HCT116 (cell line): ENCODE measurements around the gene MRS2. TPM values are rescaled to one million over a fixed set of nuclear protein-coding genes. Genes with fewer than 3 reads are reported as not detected.

Experiments
- ATAC-seq: fragments of 200-7000 bp; cut with Tn5 transposase; 2 replicates; pipeline ENCODE4 v1.9.1; 2020; ENCODE audit warnings: mild to moderate bottlenecking, moderate library complexity
- BruUV-seq: library from RNA; stranded (reverse); fragments of 400-500 nt; replicated peaks from 2 replicates; lab custom pipeline; 2021; lab: Mats Ljungman, UMichigan
- CTCF ChIA-PET: fragments of 300-600 bp; sonication (Branson Sonifier 250); formaldehyde crosslinking; loops from one replicate; lab custom pipeline; 2021; ENCODE audit warnings: antibody characterized with exemption; lab: Charles Lee
- POLR2A ChIA-PET: fragments of 300-600, 350-600 bp; sonication (Branson Sonifier 250); formaldehyde crosslinking; loops from one replicate; lab custom pipeline; 2021; ENCODE audit warnings: antibody characterized with exemption; lab: Charles Lee
- RAD21 ChIA-PET, 2 experiments: fragments of 300-600 bp; sonication (Branson Sonifier 250); formaldehyde crosslinking; loops; one replicate each; lab custom pipeline; 2023; ENCODE audit warnings: low total read pairs in 2 of 2; ENCODE audit not compliant: uncharacterized antibody in 2 of 2, unreplicated experiment in 2 of 2, low non-redundant PET in 1 of 2; lab: Charles Lee
- DNase-seq: peaks from one replicate; pipeline ENCODE4 v3.0.0-alpha.2; 2010; ENCODE audit warnings: low read depth, low spot score
- H2AFZ ChIP-seq: fragments of 200-600 bp; shearing (Covaris generic), sonication (generic); 2 replicates; pipeline ENCODE4 v1.6.1; 2017; ENCODE audit warnings: low read depth, mixed run types, mixed read lengths, antibody characterized with exemption, low read length; ENCODE audit not compliant: poor library complexity, severe bottlenecking
- H3K27ac ChIP-seq: 2 replicates; pipeline ENCODE4 v1.5.1; 2012; ENCODE audit warnings: low read depth, low read length
- H3K27me3 ChIP-seq: fragments of 200-600 bp; sonication (generic); 2 replicates; pipeline ENCODE4 v1.6.1; 2016; ENCODE audit warnings: mixed run types, low read length, mixed read lengths; ENCODE audit not compliant: insufficient read depth
- H3K36me3 ChIP-seq, 2 experiments: fragments of 200-500 bp in 1 of 2; fragments of 200-600 bp in 1 of 2; sonication (Bioruptor generic) in 1 of 2; sonication (generic) in 1 of 2; 2 replicates each; pipeline versions ENCODE4 v1.5.1 to v1.6.1; 2014 to 2016; ENCODE audit warnings: low read length in 2 of 2, inconsistent platforms in 1 of 2, mixed read lengths in 1 of 2, mixed run types in 1 of 2; ENCODE audit not compliant: insufficient read depth in 2 of 2, control insufficient read depth in 1 of 2
- H3K4me1 ChIP-seq, 2 experiments: fragments of 200-600 bp in 1 of 2; sonication (generic) in 1 of 2; 2 replicates each; pipeline versions ENCODE4 v1.5.1 to v1.6.1; 2012 to 2017; ENCODE audit warnings: low read length in 2 of 2, inconsistent platforms in 1 of 2, mild to moderate bottlenecking in 1 of 2, mixed read lengths in 1 of 2, mixed run types in 1 of 2, moderate library complexity in 1 of 2; ENCODE audit not compliant: insufficient read depth in 2 of 2, control insufficient read depth in 1 of 2
- H3K4me2 ChIP-seq: fragments of 200-600 bp; sonication (generic); 2 replicates; pipeline ENCODE4 v1.6.1; 2017; ENCODE audit warnings: mixed run types, low read length, mixed read lengths
- H3K4me3 ChIP-seq, 2 experiments: fragments of 200-600 bp in 1 of 2; sonication (generic) in 1 of 2; replicated peaks in 1 of 2; 2 replicates each; pipeline ENCODE4 v1.5.1; 2011 to 2016; ENCODE audit warnings: low read length in 2 of 2, control low read depth in 1 of 2, low read depth in 1 of 2, mild to moderate bottlenecking in 1 of 2, mixed read lengths in 1 of 2, mixed run types in 1 of 2
- H3K79me2 ChIP-seq: fragments of 200-600 bp; sonication (generic); 2 replicates; pipeline ENCODE4 v1.6.1; 2017; ENCODE audit warnings: mild to moderate bottlenecking, mixed run types, low read length, moderate library complexity, mixed read lengths; ENCODE audit not compliant: insufficient read depth
- H3K9ac ChIP-seq: fragments of 200-600 bp; sonication (generic); 2 replicates; pipeline ENCODE4 v1.6.1; 2016; ENCODE audit warnings: low read length, mixed read lengths
- H3K9me2 ChIP-seq: fragments of 200-600 bp; sonication (generic), shearing (Covaris generic); 2 replicates; pipeline ENCODE4 v1.6.1; 2017; ENCODE audit warnings: mixed run types, mild to moderate bottlenecking, moderate library complexity; ENCODE audit not compliant: insufficient read depth
- H3K9me3 ChIP-seq, 2 experiments: fragments of 200-500 bp in 1 of 2; fragments of 200-600 bp in 1 of 2; sonication (Bioruptor generic) in 1 of 2; sonication (generic) in 1 of 2; 2 replicates each; pipeline ENCODE4 v1.6.1; 2014 to 2017; ENCODE audit warnings: low read length in 2 of 2, mixed read lengths in 2 of 2, inconsistent platforms in 1 of 2, low read depth in 1 of 2, mild to moderate bottlenecking in 1 of 2, mixed run types in 1 of 2, moderate library complexity in 1 of 2; ENCODE audit not compliant: control insufficient read depth in 1 of 2, insufficient read depth in 1 of 2
- H4K20me1 ChIP-seq: fragments of 200-600 bp; sonication (generic), shearing (Covaris generic); 2 replicates; pipeline ENCODE4 v1.6.1; 2017; ENCODE audit warnings: mixed run types, mild to moderate bottlenecking, moderate library complexity; ENCODE audit not compliant: insufficient read depth
- ATF3 ChIP-seq: IDR thresholded peaks from 2 replicates; pipeline ENCODE4 v1.6.1; 2012
- CEBPB ChIP-seq: IDR thresholded peaks from 2 replicates; pipeline ENCODE4 v1.6.1; 2012; ENCODE audit warnings: low read depth
- ELF1 ChIP-seq: IDR thresholded peaks from 2 replicates; pipeline ENCODE4 v1.6.1; 2012; ENCODE audit warnings: low read depth, borderline replicate concordance
- EZH2 ChIP-seq: fragments of 200-600 bp; sonication (generic); IDR thresholded peaks from 2 replicates; pipeline ENCODE4 v1.6.1; 2017; ENCODE audit warnings: antibody characterized with exemption, mixed run types
- FOSL1 ChIP-seq: IDR thresholded peaks from 2 replicates; pipeline ENCODE4 v1.6.1; 2012; ENCODE audit warnings: low read depth
- JUND ChIP-seq: IDR thresholded peaks from 2 replicates; pipeline ENCODE4 v1.6.1; 2012
- MAX ChIP-seq: IDR thresholded peaks from 2 replicates; pipeline ENCODE4 v1.6.1; 2012
- POLR2A ChIP-seq: IDR thresholded peaks from 2 replicates; pipeline ENCODE4 v1.7.0; 2011; ENCODE audit warnings: borderline replicate concordance; ENCODE audit not compliant: insufficient read depth, insufficient read length; ENCODE audit errors: extremely low read depth
- POLR2AphosphoS5 ChIP-seq: IDR thresholded peaks from 2 replicates; pipeline ENCODE4 v1.6.1; 2011; ENCODE audit warnings: mild to moderate bottlenecking, low read depth, low read length, moderate library complexity
- SIN3A ChIP-seq: IDR thresholded peaks from 2 replicates; pipeline ENCODE4 v1.6.1; 2012; ENCODE audit warnings: low read depth
- SP1 ChIP-seq: IDR thresholded peaks from 2 replicates; pipeline ENCODE4 v1.6.1; 2012; ENCODE audit warnings: low read depth
- SRF ChIP-seq: IDR thresholded peaks from 2 replicates; pipeline ENCODE4 v1.6.1; 2012; ENCODE audit warnings: low read depth
- TCF7L2 ChIP-seq: IDR thresholded peaks from 2 replicates; pipeline ENCODE4 v1.7.0; 2011; ENCODE audit warnings: borderline replicate concordance, inconsistent platforms; ENCODE audit not compliant: insufficient read depth, insufficient read length; ENCODE audit errors: extremely low read depth
- ZNF274 ChIP-seq: fragments of 200-500 bp; sonication (Bioruptor generic); IDR thresholded peaks from 2 replicates; pipeline ENCODE4 v1.6.1; 2014; ENCODE audit warnings: mild to moderate bottlenecking, low read depth, low read length, inconsistent platforms
- intact Hi-C: fragments of 100-400 bp; cut with micrococcal nuclease; formaldehyde crosslinking; loops from 2 replicates; pipeline ENCODE4 v1.10.0; 2022
- total RNA-seq: library from RNA; stranded (reverse); gene quantifications from one replicate; pipeline ENCODE4 v1.2.1, GENCODE V29; 2021; ENCODE audit not compliant: unreplicated experiment
- TF ChIP-seq, protein P1 (sequence below): IDR thresholded peaks from 2 replicates; pipeline ENCODE4 v1.6.1; 2012; ENCODE audit warnings: low read depth

Gene MRS2
- total RNA-seq, 1 experiment from 2014 or later, result 39.9 TPM

DNA sequence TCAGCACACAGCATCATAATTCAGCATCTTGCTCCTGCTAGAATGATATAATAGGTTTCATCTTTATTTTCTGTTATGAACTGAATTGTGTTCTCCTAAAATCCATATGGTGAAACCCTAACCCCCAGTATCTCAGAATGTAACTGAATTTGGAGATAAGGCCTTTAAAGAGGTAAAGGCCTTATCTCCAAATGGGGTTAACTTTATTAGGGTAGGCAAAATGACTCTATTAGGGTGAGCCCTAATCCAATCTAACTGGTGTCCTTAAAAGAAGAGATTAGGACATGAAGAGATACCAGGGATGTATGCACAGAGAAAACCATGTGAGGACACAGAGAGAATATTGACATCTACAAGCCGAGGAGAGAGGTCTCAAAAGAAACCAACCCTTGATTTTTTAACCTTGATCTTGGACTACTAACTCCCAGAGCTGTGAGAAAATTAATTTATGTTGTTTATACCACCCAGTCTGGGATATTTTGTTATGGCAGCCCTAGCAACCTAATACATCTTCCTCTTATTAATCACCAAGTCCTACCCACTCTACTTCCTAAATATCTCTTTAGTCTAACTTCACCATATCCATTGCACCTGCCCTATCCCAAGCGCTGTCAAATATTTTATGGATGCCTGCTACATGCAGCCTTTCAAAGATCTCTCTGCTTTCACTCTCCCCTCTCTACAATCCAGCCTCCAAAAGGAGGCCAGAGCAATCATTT is 8.5 kb upstream of the MRS2 start:
- Histone ChIP-seq H3K27ac (no peak overlapping the region), H3K36me3 (no peaks in the 10 kb centered on the region), H2AFZ (no peak overlapping the region), H3K4me1 (no peaks in the 10 kb centered on the region; a peak in 1 of 4 replicates), H3K27me3 (no peaks in the 10 kb centered on the region), H3K4me2 (no peak overlapping the region), H3K4me3 (no peak overlapping the region), H3K9ac (no peak overlapping the region), H3K9me2 (no peaks in the 10 kb centered on the region), H3K9me3 (peaks cover 0 to 5% of the 10 kb centered on the region in 2 experiments; a peak in 1 of 4 replicates), H4K20me1 (no peaks in the 10 kb centered on the region), H3K79me2 (no peaks in the 10 kb centered on the region)
- CTCF ChIA-PET, result interaction anchor here (1.0 kb wide), 1 partner anchor 111 kb away, joined by 3 read pairs; no protein-coding TSS in a partner anchor
- POLR2A ChIA-PET, result no interaction called here
- intact Hi-C loops, result no loop called here
- no TSS peak for BruUV-seq
- ATAC-seq (no peak), DNase-seq (no peak)
- RAD21 ChIA-PET, result no interaction called here
- TF ChIP-seq SIN3A (no peak), MAX (no peak), ELF1 (no peak), SRF (no peak), EZH2 (no peak), POLR2A (no peak), JUND (no peak), POLR2AphosphoS5 (no peak), FOSL1 (no peak), ZNF274 (no peak), TCF7L2 (no peak), SP1 (no peak), ATF3 (no peak), CEBPB (no peak)
- TF ChIP-seq, protein P1, sequence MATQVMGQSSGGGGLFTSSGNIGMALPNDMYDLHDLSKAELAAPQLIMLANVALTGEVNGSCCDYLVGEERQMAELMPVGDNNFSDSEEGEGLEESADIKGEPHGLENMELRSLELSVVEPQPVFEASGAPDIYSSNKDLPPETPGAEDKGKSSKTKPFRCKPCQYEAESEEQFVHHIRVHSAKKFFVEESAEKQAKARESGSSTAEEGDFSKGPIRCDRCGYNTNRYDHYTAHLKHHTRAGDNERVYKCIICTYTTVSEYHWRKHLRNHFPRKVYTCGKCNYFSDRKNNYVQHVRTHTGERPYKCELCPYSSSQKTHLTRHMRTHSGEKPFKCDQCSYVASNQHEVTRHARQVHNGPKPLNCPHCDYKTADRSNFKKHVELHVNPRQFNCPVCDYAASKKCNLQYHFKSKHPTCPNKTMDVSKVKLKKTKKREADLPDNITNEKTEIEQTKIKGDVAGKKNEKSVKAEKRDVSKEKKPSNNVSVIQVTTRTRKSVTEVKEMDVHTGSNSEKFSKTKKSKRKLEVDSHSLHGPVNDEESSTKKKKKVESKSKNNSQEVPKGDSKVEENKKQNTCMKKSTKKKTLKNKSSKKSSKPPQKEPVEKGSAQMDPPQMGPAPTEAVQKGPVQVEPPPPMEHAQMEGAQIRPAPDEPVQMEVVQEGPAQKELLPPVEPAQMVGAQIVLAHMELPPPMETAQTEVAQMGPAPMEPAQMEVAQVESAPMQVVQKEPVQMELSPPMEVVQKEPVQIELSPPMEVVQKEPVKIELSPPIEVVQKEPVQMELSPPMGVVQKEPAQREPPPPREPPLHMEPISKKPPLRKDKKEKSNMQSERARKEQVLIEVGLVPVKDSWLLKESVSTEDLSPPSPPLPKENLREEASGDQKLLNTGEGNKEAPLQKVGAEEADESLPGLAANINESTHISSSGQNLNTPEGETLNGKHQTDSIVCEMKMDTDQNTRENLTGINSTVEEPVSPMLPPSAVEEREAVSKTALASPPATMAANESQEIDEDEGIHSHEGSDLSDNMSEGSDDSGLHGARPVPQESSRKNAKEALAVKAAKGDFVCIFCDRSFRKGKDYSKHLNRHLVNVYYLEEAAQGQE, result no peak
